B cell (primary cell): Measurements from ENCODE around the gene ZNF57. TPM values are rescaled to one million over a fixed set of nuclear protein-coding genes. Genes with fewer than 3 reads are reported as not detected.

Experiments
- ATAC-seq: fragments of 200-7000 bp; cut with Tn5 transposase; one replicate; pipeline ENCODE4 v1.10.0; 2021; ENCODE audit warnings: low read depth, mild to moderate bottlenecking, moderate number of reproducible peaks, moderate library complexity
- CTCF ChIA-PET: fragments of 350-600 bp; sonication (Branson Sonifier 250); formaldehyde crosslinking; loops from one replicate; lab custom pipeline; 2021; ENCODE audit warnings: antibody characterized with exemption, inconsistent platforms; lab: Charles Lee
- POLR2A ChIA-PET: fragments of 350-600 bp; sonication (Branson Sonifier 250); formaldehyde crosslinking; loops from one replicate; lab custom pipeline; 2021; ENCODE audit warnings: antibody characterized with exemption; lab: Charles Lee
- DNase-seq: peaks from one replicate; pipeline ENCODE4 v3.0.0; 2013
- H2AFZ ChIP-seq: 2 replicates; pipeline ENCODE4 v1.6.1; 2012; ENCODE audit warnings: mild to moderate bottlenecking, low read depth, low read length; ENCODE audit not compliant: insufficient read depth, poor library complexity, severe bottlenecking
- H3K27ac ChIP-seq, 2 donors: 1 replicate in 1 of 2; 2 replicates in 1 of 2; pipeline ENCODE4 v1.5.1; 2012 to 2013; ENCODE audit warnings: low read length in 2 of 2, mild to moderate bottlenecking in 2 of 2, moderate library complexity in 1 of 2
- H3K27me3 ChIP-seq, 4 experiments: fragments of 200-600 bp in 1 of 4; sonication (generic) in 1 of 4; replicated peaks in 1 of 4; 1 replicate in 2 of 4; 2 replicates in 2 of 4; pipeline versions ENCODE4 v1.6.1 to v1.7.0; 2013 to 2016; ENCODE audit warnings: low read length in 3 of 4, mild to moderate bottlenecking in 2 of 4, mixed read lengths in 1 of 4, moderate library complexity in 1 of 4; ENCODE audit not compliant: insufficient read depth in 4 of 4, control insufficient read depth in 3 of 4; ENCODE audit errors: control extremely low read depth in 1 of 4
- H3K36me3 ChIP-seq, 2 experiments: replicated peaks in 1 of 2; 1 replicate in 1 of 2; 2 replicates in 1 of 2; pipeline versions ENCODE4 v1.6.1 to v1.7.1; 2013; ENCODE audit warnings: low read length in 1 of 2; ENCODE audit not compliant: insufficient read depth in 2 of 2, control insufficient read depth in 1 of 2; ENCODE audit errors: control extremely low read depth in 1 of 2, extremely low read depth in 1 of 2
- H3K4me1 ChIP-seq, 2 donors: fragments of 200-600 bp in 1 of 2; sonication (generic) in 1 of 2; 1 replicate in 1 of 2; 2 replicates in 1 of 2; pipeline versions ENCODE4 v1.5.1 to v1.6.1; 2013 to 2017; ENCODE audit warnings: low read length in 2 of 2; ENCODE audit not compliant: control insufficient read depth in 2 of 2, insufficient read depth in 2 of 2
- H3K4me2 ChIP-seq: replicated peaks from 2 replicates; pipeline ENCODE3; 2012; ENCODE audit warnings: mild to moderate bottlenecking, low read depth, low read length; ENCODE audit not compliant: poor library complexity, severe bottlenecking
- H3K4me3 ChIP-seq, 5 experiments: fragments of 200-600 bp in 1 of 5; sonication (generic) in 1 of 5; 1 replicate in 3 of 5; 2 replicates in 2 of 5; pipeline versions ENCODE4 v1.5.1 to v1.7.0; 2011 to 2016; ENCODE audit warnings: low read length in 4 of 5, mild to moderate bottlenecking in 4 of 5, low read depth in 2 of 5, control low read depth in 1 of 5, moderate library complexity in 1 of 5; ENCODE audit not compliant: insufficient read depth in 1 of 5; ENCODE audit errors: control extremely low read depth in 1 of 5, extremely low read depth in 1 of 5
- H3K79me2 ChIP-seq: fragments of 200-600 bp; sonication (generic); one replicate; pipeline ENCODE4 v1.6.0; 2016; ENCODE audit warnings: low read length; ENCODE audit not compliant: control insufficient read depth, insufficient read depth
- H3K9ac ChIP-seq: fragments of 200-600 bp; sonication (generic); 2 replicates; pipeline ENCODE4 v1.6.1; 2017; ENCODE audit warnings: mild to moderate bottlenecking, low read length, moderate library complexity
- H3K9me3 ChIP-seq, 3 donors: one replicate each; pipeline versions ENCODE4 v1.6.1 to v1.7.1; 2013; ENCODE audit warnings: low read length in 2 of 3; ENCODE audit not compliant: control insufficient read depth in 2 of 3, insufficient read depth in 1 of 3; ENCODE audit errors: control extremely low read depth in 1 of 3
- H4K20me1 ChIP-seq: 2 replicates; pipeline ENCODE4 v1.6.0; 2012; ENCODE audit warnings: mild to moderate bottlenecking, low read length; ENCODE audit not compliant: insufficient read depth, control insufficient read depth, poor library complexity, severe bottlenecking
- H3K27ac Mint-ChIP-seq: one replicate; pipeline ENCODE4 v1.8.0; 2021; ENCODE audit warnings: mixed read lengths
- H3K27me3 Mint-ChIP-seq: one replicate; pipeline ENCODE4 v1.8.0; 2021; ENCODE audit warnings: mixed read lengths
- H3K4me1 Mint-ChIP-seq: one replicate; pipeline ENCODE4 v1.8.0; 2021; ENCODE audit warnings: mixed read lengths
- H3K4me3 Mint-ChIP-seq: one replicate; pipeline ENCODE4 v1.8.0; 2021; ENCODE audit warnings: mixed read lengths
- H3K9me3 Mint-ChIP-seq: one replicate; pipeline ENCODE4 v1.8.0; 2022; ENCODE audit warnings: mixed read lengths; ENCODE audit not compliant: insufficient read depth
- CTCF ChIP-seq: fragments of 200-600 bp; IDR thresholded peaks from one replicate; pipeline ENCODE4 v1.8.0; 2022; ENCODE audit warnings: antibody characterized with exemption, mild to moderate bottlenecking
- EZH2 ChIP-seq: IDR thresholded peaks from 2 replicates; pipeline ENCODE4 v1.6.1; 2012; ENCODE audit warnings: borderline replicate concordance, low read depth, mild to moderate bottlenecking, moderate library complexity, low read length; ENCODE audit not compliant: insufficient read depth, poor library complexity, severe bottlenecking
- WGBS: methylation state at CpG from one replicate; pipeline ENCODE4 v1.1.5; 2013; ENCODE audit warnings: missing lambda C conversion rate; ENCODE audit not compliant: insufficient coverage; 5-methylcytosine and 5-hydroxymethylcytosine counted together
- intact Hi-C: fragments of 100-400 bp; cut with micrococcal nuclease; formaldehyde crosslinking; loops from one replicate; pipeline ENCODE4 v1.10.0; 2022
- polyA plus RNA-seq: library from polyadenylated mRNA; depleted of rRNA; stranded (reverse); fragments of >200 nt; gene quantifications from 2 replicates; pipeline ENCODE4 v1.2.3, GENCODE V29; 2012
- total RNA-seq, 2 donors: library from RNA; stranded (reverse); fragments of 120-200 nt in 1 of 2; gene quantifications; 1 replicate in 1 of 2; 2 replicates in 1 of 2; pipeline versions ENCODE4 v1.2.3 to v1.2.4, GENCODE V29; 2013 to 2022

Gene ZNF57
- total and polyA plus RNA-seq, 2 donors (not counting 1 experiment from before 2014, with no cell fraction given), result 1.4 to 3.4 TPM

DNA sequence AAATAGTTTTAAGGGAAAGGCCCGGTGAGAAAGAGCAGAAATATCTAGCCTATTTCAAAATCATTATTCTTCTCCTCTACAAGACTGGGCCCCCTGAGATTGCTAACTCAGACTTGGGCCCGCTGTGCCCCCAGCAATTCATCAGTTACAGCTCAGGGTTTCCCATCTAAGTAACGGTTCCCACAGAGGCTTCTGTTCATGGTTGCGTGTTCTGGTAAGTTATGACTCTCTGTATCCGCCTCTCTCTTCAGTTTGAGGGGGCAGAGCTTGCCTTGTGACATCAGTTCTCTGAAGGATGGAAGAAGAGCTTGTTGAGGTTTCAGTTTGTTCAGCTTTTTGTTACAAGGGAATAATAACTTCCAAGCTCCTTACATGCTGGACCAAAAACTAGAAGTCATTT lies 11.6 kb downstream of the ZNF57 start:
- Histone ChIP-seq H3K79me2 (peaks cover 34% of the 10 kb centered on the region), H3K36me3 (peaks cover 9 to 19% of the 10 kb centered on the region in 2 experiments), H3K4me3 (no peak overlapping the region), H3K27ac (no peak overlapping the region), H2AFZ (no peak overlapping the region), H3K4me2 (no peak overlapping the region), H3K9ac (no peak overlapping the region), H4K20me1 (no peaks in the 10 kb centered on the region), H3K4me1 (no peaks in the 10 kb centered on the region), H3K9me3 (peaks cover 3 to 8% (median 5%) of the 10 kb centered on the region in 3 donors), H3K27me3 (no peaks in the 10 kb centered on the region)
- peaks cover 6% of the 10 kb centered on the region for H3K9me3 Mint-ChIP-seq
- intact Hi-C loops, result no loop called here
- no peak for DNase-seq
- WGBS, result 100% methylated on average over 2 of the region's 5 CpGs
- ChIA-PET CTCF (no interaction called here), POLR2A (no interaction called here)
- no peak overlapping the region for H3K4me3 Mint-ChIP-seq
- H3K4me1 Mint-ChIP-seq, result peaks cover 5% of the 10 kb centered on the region
- no peak for ATAC-seq
- TF ChIP-seq EZH2 (no peak), CTCF (no peak)
- no peak overlapping the region for H3K27ac Mint-ChIP-seq
- H3K27me3 Mint-ChIP-seq, result no peaks in the 10 kb centered on the region

DNA sequence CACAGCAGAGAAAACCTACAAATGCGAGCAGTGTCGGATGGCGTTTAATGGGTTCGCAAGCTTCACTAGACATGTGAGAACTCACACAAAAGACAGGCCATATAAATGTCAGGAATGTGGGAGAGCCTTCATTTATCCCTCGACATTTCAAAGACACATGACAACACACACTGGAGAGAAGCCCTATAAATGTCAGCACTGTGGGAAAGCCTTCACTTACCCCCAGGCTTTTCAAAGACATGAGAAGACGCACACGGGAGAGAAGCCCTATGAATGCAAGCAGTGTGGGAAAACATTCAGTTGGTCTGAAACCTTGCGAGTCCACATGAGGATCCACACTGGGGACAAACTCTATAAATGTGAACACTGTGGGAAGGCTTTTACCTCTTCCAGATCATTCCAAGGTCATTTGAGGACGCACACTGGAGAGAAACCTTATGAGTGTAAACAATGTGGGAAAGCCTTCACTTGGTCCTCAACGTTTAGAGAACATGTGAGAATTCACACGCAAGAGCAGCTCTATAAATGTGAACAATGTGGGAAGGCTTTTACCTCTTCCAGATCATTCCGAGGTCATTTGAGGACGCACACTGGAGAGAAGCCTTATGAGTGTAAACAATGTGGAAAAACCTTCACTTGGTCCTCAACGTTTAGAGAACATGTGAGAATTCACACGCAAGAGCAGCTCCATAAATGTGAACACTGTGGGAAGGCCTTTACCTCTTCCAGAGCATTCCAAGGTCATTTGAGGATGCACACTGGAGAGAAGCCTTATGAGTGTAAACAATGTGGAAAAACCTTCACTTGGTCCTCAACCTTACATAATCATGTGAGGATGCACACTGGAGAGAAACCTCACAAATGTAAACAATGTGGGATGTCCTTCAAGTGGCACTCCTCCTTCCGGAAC lies 16.8 kb downstream of the ZNF57 start:
- Mint-ChIP-seq H3K4me3 (no peak overlapping the region), H3K9me3 (peaks cover 7% of the 10 kb centered on the region), H3K27me3 (no peaks in the 10 kb centered on the region), H3K27ac (no peak overlapping the region), H3K4me1 (no peaks in the 10 kb centered on the region)
- peaks cover 15 to 26% of the 10 kb centered on the region in 2 experiments for H3K36me3 ChIP-seq
- H3K27ac ChIP-seq, result no peak overlapping the region
- 100% methylated on average over 6 of the region's 16 CpGs for WGBS
- no peak overlapping the region for H3K9ac ChIP-seq
- DNase-seq (no peak), ATAC-seq (no peak)
- intact Hi-C loops, result no loop called here
- peaks cover 9% of the 10 kb centered on the region for H3K79me2 ChIP-seq
- POLR2A ChIA-PET, result interaction anchor here (0.6 kb wide), 1 partner anchor 231 kb away, joined by 5 read pairs; no protein-coding TSS in a partner anchor
- H2AFZ ChIP-seq, result no peak overlapping the region
- H3K9me3 ChIP-seq, result peaks cover 3 to 14% (median 11%) of the 10 kb centered on the region in 3 donors
- H3K4me3 ChIP-seq, result no peak overlapping the region
- H4K20me1 ChIP-seq, result no peaks in the 10 kb centered on the region
- TF ChIP-seq CTCF (no peak), EZH2 (no peak)
- H3K27me3 ChIP-seq, result no peaks in the 10 kb centered on the region
- CTCF ChIA-PET, result no interaction called here
- H3K4me1 ChIP-seq, result no peaks in the 10 kb centered on the region
- no peak overlapping the region for H3K4me2 ChIP-seq
